ENCODE measurements around the gene RNF187.

DNA sequence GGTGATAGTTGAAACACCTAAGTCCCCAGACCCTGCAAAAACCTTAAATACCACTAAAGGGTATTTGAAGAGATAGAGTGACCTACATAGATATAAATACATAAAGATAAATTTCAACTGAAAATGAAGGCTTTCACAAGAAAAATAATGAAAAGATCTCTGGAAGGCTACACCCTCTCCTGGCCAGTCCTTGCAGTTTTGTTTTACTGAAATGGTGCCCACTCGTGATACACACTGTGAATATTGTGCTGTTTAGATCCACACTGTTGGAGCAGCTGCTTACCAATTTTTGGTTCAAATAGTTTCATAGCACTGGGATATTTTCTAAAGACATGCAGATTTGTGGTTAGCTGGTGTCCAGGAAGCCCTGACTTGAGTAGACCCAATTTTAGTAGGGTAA, 31.5 kb upstream of the RNF187 start:
- TF ChIP-seq, protein P1, sequence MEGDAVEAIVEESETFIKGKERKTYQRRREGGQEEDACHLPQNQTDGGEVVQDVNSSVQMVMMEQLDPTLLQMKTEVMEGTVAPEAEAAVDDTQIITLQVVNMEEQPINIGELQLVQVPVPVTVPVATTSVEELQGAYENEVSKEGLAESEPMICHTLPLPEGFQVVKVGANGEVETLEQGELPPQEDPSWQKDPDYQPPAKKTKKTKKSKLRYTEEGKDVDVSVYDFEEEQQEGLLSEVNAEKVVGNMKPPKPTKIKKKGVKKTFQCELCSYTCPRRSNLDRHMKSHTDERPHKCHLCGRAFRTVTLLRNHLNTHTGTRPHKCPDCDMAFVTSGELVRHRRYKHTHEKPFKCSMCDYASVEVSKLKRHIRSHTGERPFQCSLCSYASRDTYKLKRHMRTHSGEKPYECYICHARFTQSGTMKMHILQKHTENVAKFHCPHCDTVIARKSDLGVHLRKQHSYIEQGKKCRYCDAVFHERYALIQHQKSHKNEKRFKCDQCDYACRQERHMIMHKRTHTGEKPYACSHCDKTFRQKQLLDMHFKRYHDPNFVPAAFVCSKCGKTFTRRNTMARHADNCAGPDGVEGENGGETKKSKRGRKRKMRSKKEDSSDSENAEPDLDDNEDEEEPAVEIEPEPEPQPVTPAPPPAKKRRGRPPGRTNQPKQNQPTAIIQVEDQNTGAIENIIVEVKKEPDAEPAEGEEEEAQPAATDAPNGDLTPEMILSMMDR (conservative IDR thresholded peaks at IDR 0.05 in 1 of 2, IDR thresholded peaks at IDR 0.05 in 1 of 2; ENCODE audit: low read depth in 1 of 2, low read length in 2 of 2), result peak; percentile 37 to 52
- no peak for TF ChIP-seq EZH2 (IDR thresholded peaks at IDR 0.05; ENCODE audit: low read length, missing control alignments)

All from fibroblast of lung (primary cell).